Type B pancreatic cell (in vitro differentiated cells): ENCODE measurements around the gene ADARB2. TPM values are rescaled to one million over a fixed set of nuclear protein-coding genes. Genes with fewer than 3 reads are reported as not detected.

Source experiments
- DNase-seq: peaks from one replicate; pipeline ENCODE4 v3.0.0; 2021; ENCODE audit warnings: mixed read lengths; ENCODE audit not compliant: unreplicated experiment; ENCODE audit errors: extremely low spot score
- H3K27ac Mint-ChIP-seq: 2 replicates; pipeline ENCODE4 v1.8.0; 2021; ENCODE audit warnings: mild to moderate bottlenecking, mixed read lengths
- H3K27me3 Mint-ChIP-seq: 2 replicates; pipeline ENCODE4 v1.8.0; 2021; ENCODE audit warnings: mixed read lengths
- H3K36me3 Mint-ChIP-seq: 2 replicates; pipeline ENCODE4 v1.8.0; 2021; ENCODE audit warnings: mixed read lengths
- H3K4me1 Mint-ChIP-seq: one replicate; pipeline ENCODE4 v1.8.0; 2021; ENCODE audit warnings: mixed read lengths; ENCODE audit not compliant: unreplicated experiment
- H3K4me3 Mint-ChIP-seq: 2 replicates; pipeline ENCODE4 v1.8.0; 2021; ENCODE audit warnings: mild to moderate bottlenecking, mixed read lengths
- H3K9me3 Mint-ChIP-seq: 2 replicates; pipeline ENCODE4 v1.8.0; 2021; ENCODE audit warnings: mixed read lengths
- total RNA-seq: library from RNA; stranded (reverse); gene quantifications from 2 replicates; pipeline ENCODE4 v1.2.1, GENCODE V29; 2021; ENCODE audit warnings: low replicate concordance
- TF ChIP-seq, protein P1 (sequence below): fragments of 200-600 bp; sonication (generic); conservative IDR thresholded peaks from 2 replicates; pipeline ENCODE4 v1.5.0; 2021; ENCODE audit warnings: antibody characterized with exemption, mild to moderate bottlenecking

ADARB2 gene
- total RNA-seq, 1 donor from 2014 or later = 4.9 TPM

DNA sequence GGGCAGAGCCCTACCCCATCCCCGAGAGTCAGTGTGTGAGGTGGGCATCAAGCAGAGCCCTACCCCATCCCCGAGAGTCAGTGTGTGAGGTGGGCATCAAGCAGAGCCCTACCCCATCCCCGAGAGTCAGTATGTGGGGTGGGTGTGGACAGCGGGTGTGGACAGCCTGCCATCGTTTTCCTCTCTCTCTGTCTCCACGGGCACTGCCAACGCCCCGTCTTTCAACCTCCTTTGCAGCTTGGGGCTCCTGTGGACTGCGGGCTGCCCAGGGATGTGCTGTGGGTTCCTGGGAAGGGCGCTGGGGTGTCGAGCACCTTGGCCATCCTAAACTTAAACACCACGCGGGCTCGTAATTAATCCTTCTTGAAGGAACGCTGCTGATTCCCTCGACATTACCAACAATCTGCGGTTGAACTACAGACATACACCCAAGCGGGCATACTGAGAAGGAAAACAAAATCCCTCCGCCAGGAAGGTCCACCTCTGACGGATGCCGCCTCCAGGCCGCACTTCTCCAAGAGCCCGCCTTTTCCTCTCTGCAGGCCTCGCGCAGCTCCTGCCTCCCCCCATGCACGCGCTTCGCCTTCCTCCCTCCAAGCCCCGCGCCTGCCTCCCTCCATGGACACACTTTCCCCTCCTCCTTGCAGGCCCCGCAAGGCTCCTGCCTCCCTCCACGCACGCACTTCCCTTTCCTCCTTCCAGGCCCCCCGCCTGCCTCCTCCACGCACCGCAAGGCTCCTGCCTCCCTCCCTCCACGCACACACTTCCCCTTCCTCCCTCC is 65.1 kb downstream of the ADARB2 start:
- Mint-ChIP-seq H3K36me3 (no peaks in the 10 kb centered on the region), H3K9me3 (no peaks in the 10 kb centered on the region), H3K27ac (no peak overlapping the region)

GRCh38 chr10:1671366-1672000 is 65.8 kb downstream of the ADARB2 start:
- no peaks in the 10 kb centered on the region for H3K4me1 Mint-ChIP-seq
- no peaks in the 10 kb centered on the region for H3K36me3 Mint-ChIP-seq
- H3K4me3 Mint-ChIP-seq = no peak overlapping the region
- TF ChIP-seq, protein P1, sequence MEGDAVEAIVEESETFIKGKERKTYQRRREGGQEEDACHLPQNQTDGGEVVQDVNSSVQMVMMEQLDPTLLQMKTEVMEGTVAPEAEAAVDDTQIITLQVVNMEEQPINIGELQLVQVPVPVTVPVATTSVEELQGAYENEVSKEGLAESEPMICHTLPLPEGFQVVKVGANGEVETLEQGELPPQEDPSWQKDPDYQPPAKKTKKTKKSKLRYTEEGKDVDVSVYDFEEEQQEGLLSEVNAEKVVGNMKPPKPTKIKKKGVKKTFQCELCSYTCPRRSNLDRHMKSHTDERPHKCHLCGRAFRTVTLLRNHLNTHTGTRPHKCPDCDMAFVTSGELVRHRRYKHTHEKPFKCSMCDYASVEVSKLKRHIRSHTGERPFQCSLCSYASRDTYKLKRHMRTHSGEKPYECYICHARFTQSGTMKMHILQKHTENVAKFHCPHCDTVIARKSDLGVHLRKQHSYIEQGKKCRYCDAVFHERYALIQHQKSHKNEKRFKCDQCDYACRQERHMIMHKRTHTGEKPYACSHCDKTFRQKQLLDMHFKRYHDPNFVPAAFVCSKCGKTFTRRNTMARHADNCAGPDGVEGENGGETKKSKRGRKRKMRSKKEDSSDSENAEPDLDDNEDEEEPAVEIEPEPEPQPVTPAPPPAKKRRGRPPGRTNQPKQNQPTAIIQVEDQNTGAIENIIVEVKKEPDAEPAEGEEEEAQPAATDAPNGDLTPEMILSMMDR = no peak
- peaks cover 16% of the 10 kb centered on the region for H3K27me3 Mint-ChIP-seq
- no peaks in the 10 kb centered on the region for H3K9me3 Mint-ChIP-seq
- no peak for DNase-seq
- no peak overlapping the region for H3K27ac Mint-ChIP-seq

More for the DNA sequence above, 65.1 kb downstream of the ADARB2 start:
- TF ChIP-seq, protein P1 = no peak
- Mint-ChIP-seq H3K4me3 (no peak overlapping the region), H3K27me3 (peaks cover 16% of the 10 kb centered on the region), H3K4me1 (no peaks in the 10 kb centered on the region)
- DNase-seq = no peak

DNA sequence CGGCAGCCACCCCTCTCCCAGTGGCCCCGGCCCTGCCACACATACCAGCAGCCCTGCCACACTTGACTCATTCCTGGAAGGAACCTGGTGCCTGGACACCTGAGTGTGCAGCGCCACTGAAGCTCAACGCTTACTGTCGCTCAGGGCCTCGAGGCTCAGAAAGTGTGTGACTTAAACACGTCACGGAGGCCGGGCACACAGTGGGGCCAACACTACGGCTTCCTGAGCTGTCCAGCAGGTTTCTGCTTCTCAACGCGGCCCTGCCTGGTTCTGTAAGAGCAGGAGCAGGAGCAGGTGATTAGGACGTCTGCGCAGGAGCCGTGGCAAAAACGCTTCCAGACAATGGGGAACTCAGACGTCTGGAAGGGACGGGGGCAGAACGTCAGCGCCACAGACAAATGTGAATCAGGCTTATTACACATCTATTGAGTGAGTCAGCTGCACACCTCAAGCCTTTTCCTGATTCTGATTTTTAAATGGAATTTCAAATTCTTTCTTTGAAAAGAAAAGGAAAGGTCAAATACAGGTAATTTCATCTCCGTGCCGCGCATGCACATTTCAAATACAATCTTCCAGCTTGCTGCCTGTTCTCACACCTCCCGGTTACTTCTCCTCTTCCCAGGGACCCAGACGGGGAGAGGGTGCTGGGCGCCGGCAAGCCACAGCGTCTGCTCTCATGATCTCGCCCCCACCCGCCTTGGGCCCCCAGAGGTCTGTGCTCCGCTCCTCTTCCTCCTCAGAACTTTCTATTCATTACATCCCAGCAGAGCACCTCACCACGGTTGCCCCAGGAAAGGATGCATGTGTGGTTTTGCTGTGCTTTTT is 66.6 kb downstream of the ADARB2 start:
- no peak for DNase-seq
- Mint-ChIP-seq H3K4me1 (no peaks in the 10 kb centered on the region), H3K9me3 (no peaks in the 10 kb centered on the region), H3K27me3 (peaks cover 16% of the 10 kb centered on the region), H3K27ac (no peak overlapping the region), H3K4me3 (no peak overlapping the region), H3K36me3 (no peaks in the 10 kb centered on the region)
- TF ChIP-seq, protein P1 = no peak

DNA sequence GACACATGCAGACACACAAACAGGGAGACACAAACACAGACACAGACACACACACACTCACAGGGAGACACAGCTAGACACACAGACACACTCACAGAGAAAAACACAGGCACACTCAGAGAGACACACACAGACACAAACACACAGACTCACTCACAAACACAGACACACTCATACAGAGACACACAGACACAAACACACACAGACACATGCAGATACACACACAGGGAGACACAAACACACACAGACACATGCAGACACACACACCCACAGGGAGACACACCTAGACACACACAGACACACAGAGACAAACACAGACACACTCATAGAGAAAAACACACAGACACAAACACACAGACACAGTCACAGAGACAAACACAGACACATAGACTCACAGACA is 67.9 kb downstream of the ADARB2 start:
- Mint-ChIP-seq H3K36me3 (no peaks in the 10 kb centered on the region), H3K4me3 (no peak overlapping the region), H3K27me3 (peaks cover 13% of the 10 kb centered on the region), H3K27ac (no peak overlapping the region), H3K4me1 (peaks cover 2% of the 10 kb centered on the region), H3K9me3 (no peaks in the 10 kb centered on the region)
- no peak for DNase-seq
- TF ChIP-seq, protein P1 = no peak

DNA sequence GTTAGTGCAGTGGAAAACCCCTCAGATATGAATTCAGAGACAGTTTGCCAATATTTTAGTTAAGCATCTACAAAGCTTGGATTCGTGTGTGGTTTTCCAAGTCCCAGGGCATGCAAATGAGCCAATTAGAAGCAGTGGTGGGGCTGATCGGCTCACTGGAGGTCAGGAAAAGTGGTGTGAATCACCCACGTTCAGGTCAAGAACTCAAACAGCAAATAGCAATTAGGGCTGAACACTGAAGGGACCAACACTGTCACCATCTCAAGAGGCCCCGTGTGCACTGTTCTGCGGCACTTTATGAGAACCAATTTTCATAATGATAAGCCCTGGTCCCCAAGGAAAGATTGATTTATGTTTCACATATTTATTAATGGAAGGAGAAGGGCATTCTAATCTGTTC is 68.9 kb downstream of the ADARB2 start:
- H3K9me3 Mint-ChIP-seq = no peaks in the 10 kb centered on the region
- no peaks in the 10 kb centered on the region for H3K36me3 Mint-ChIP-seq

More for the DNA sequence above, 68.9 kb downstream of the ADARB2 start:
- no peak overlapping the region for H3K27ac Mint-ChIP-seq
- no peak for DNase-seq
- TF ChIP-seq, protein P1 = no peak
- H3K4me3 Mint-ChIP-seq = no peak overlapping the region
- H3K27me3 Mint-ChIP-seq = peaks cover 11% of the 10 kb centered on the region
- H3K4me1 Mint-ChIP-seq = peaks cover 8% of the 10 kb centered on the region
